ENCODE data around the gene HTR3B. TPM values are rescaled to one million over a fixed set of nuclear protein-coding genes. Genes with fewer than 3 reads are reported as not detected.

HTR3B gene, protein sequence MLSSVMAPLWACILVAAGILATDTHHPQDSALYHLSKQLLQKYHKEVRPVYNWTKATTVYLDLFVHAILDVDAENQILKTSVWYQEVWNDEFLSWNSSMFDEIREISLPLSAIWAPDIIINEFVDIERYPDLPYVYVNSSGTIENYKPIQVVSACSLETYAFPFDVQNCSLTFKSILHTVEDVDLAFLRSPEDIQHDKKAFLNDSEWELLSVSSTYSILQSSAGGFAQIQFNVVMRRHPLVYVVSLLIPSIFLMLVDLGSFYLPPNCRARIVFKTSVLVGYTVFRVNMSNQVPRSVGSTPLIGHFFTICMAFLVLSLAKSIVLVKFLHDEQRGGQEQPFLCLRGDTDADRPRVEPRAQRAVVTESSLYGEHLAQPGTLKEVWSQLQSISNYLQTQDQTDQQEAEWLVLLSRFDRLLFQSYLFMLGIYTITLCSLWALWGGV
- total RNA-seq: under 1 TPM in 1 of 4 donors, not detected in 3; 0.76 TPM

DNA sequence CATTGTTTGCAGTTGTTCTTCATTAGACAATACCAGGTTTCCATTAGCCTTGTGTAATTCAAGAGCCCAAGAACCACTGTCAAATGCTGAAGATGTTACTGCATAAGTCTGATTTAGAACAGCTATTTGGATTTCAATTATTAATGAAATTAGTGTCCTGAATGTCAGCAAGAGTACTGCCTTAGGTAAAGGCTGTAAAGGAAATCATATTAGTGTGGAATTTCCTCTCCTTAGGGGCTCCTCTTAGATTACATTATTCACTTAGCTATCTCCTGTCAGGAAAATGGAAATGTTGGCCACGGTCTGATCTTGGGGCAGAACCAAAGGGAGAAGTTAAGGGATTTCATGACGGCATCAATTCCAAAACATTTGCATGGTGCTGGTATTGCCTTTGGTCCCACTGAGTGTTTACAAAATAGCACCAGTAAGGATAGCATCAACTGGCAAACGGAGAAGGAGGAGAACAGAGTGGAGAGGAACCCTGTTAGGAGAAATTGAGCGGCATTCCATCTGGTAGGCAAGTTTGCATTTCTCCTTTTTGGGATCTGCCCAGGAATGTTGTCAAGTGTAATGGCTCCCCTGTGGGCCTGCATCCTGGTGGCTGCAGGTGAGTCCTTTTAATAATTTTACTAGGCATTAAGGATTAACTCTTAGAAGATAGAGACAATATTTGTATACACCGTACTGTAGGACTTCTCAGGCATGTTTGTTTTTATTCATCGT is at the start of gene HTR3B:
Gene HTR3B, plus strand, starts transcription at position 418 of the 723 bp plus-strand sequence. Its CDS starts 138 bp downstream, at position 556.
- H3K9me3 ChIP-seq: no peaks in the 10 kb centered on the region
- H3K27me3 ChIP-seq: no peaks in the 10 kb centered on the region
- no peak for DNase-seq
- H3K36me3 ChIP-seq: no peaks in the 10 kb centered on the region
- no peak within 1 kb of the TSS for H3K27ac ChIP-seq
- no peak for TF ChIP-seq POLR2A (IDR thresholded peaks at IDR 0.05)
- TF ChIP-seq CTCF (IDR thresholded peaks at IDR 0.05): no peak
- H3K4me1 ChIP-seq: no peaks in the 10 kb centered on the region
- no peak within 1 kb of the TSS for H3K4me3 ChIP-seq

- H3K27ac ChIP-seq: no peak overlapping the region
- peaks cover 0 to 19% (median 0%) of the 10 kb centered on the region in 3 donors for H3K36me3 ChIP-seq
- TF ChIP-seq CTCF (IDR thresholded peaks at IDR 0.05) (no peak), POLR2A (IDR thresholded peaks at IDR 0.05) (no peak)
- H3K9me3 ChIP-seq: no peaks in the 10 kb centered on the region
- no peak overlapping the region for H3K4me3 ChIP-seq
- no peak for DNase-seq
- peaks cover 0 to 7% (median 0%) of the 10 kb centered on the region in 4 donors for H3K4me1 ChIP-seq
- H3K27me3 ChIP-seq: no peaks in the 10 kb centered on the region
Observed at GRCh38 chr11:113855803-113856202, 48.8 kb upstream of the HTR3B start.

GRCh38 chr11:113856966-113857759 is 47.4 kb upstream of the HTR3B start:
- TF ChIP-seq CTCF (IDR thresholded peaks at IDR 0.05): no peak
- no peak for TF ChIP-seq POLR2A (IDR thresholded peaks at IDR 0.05)
- H3K4me1 ChIP-seq: peaks cover 0 to 7% (median 0%) of the 10 kb centered on the region in 4 donors
- H3K27ac ChIP-seq: no peak overlapping the region
- no peaks in the 10 kb centered on the region for H3K27me3 ChIP-seq
- no peaks in the 10 kb centered on the region for H3K9me3 ChIP-seq
- peaks cover 0 to 8% (median 0%) of the 10 kb centered on the region in 3 donors for H3K36me3 ChIP-seq
- DNase-seq: no peak
- no peak overlapping the region for H3K4me3 ChIP-seq

DNA sequence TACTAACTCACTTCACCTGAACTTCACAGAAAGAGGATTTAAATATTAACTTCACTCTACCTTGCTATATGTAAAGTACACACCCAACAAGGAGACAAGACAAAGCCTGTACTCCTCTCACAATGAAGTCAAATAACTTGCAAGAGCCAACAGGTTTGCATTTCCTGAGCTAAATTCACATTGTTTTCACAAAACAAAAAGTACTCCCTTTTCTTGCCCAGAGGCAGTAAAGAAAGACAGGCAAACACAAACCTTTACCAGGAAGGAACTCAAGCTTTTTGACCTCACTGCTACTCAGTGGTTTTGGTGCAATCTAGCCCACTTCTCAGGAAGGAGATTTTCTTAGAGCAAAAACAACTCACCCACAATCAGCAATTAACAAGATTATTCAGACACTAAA is 44.9 kb upstream of the HTR3B start:
- H3K36me3 ChIP-seq: no peaks in the 10 kb centered on the region
- no peak overlapping the region for H3K27ac ChIP-seq
- no peak overlapping the region for H3K4me3 ChIP-seq
- peaks cover 0 to 7% (median 0%) of the 10 kb centered on the region in 4 donors for H3K4me1 ChIP-seq
- no peak for DNase-seq
- H3K9me3 ChIP-seq: no peaks in the 10 kb centered on the region
- no peaks in the 10 kb centered on the region for H3K27me3 ChIP-seq
- no peak for TF ChIP-seq CTCF (IDR thresholded peaks at IDR 0.05)
- TF ChIP-seq POLR2A (IDR thresholded peaks at IDR 0.05): no peak

DNA sequence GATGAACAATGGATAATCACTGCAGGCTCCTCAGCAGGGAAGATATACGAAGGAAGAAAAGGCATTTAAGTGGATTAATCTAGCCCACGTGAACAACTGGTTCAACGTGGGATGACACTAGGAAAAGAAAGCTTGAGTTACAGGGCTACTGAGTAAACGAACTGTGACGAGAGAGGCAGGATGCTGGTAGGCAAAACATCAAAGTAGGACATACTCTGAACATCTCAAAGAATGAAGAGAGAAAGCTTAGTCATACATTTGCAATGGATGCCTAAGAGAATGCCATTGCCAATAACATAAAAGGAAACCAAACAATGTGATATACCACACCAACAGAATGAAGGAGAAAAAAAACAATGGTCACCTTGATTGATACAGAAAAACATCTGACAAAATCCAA is 42.2 kb upstream of the HTR3B start:
- H3K9me3 ChIP-seq: no peaks in the 10 kb centered on the region
- no peak overlapping the region for H3K27ac ChIP-seq
- peaks cover 0 to 7% (median 0%) of the 10 kb centered on the region in 4 donors for H3K4me1 ChIP-seq
- H3K36me3 ChIP-seq: no peaks in the 10 kb centered on the region
- H3K4me3 ChIP-seq: no peak overlapping the region
- H3K27me3 ChIP-seq: no peaks in the 10 kb centered on the region
- no peak for DNase-seq
- no peak for TF ChIP-seq POLR2A (IDR thresholded peaks at IDR 0.05)
- TF ChIP-seq CTCF (IDR thresholded peaks at IDR 0.05): no peak

All from Peyer's patch (tissue), 4 donors.